Adrenal gland (tissue), 12 donors: ENCODE measurements around the gene PRKN. TPM values are rescaled to one million over a fixed set of nuclear protein-coding genes. Genes with fewer than 3 reads are reported as not detected.
A peak's percentile ranks its signal among the peaks of the same experiment; 100 is the strongest.

Source experiments
- DNase-seq, 7 donors: peaks; one replicate each; pipeline ENCODE4 v3.0.0-alpha.2; 2019 to 2020
- H3K27ac ChIP-seq, 5 donors: fragments of 200-600 bp; sonication (generic) in 4 of 5; 1 replicate in 3 of 5; 2 replicates in 2 of 5; pipeline versions ENCODE4 v1.5.1 to v1.8.0; 2016 to 2020; ENCODE audit warnings: mild to moderate bottlenecking in 1 of 5
- H3K27me3 ChIP-seq: fragments of 200-600 bp; 2 replicates; pipeline ENCODE4 v1.8.0; 2021
- H3K36me3 ChIP-seq, 2 donors: fragments of 200-600 bp; replicated peaks in 1 of 2; 1 replicate in 1 of 2; 2 replicates in 1 of 2; pipeline versions ENCODE4 v1.5.1 to v1.8.0; 2018 to 2022
- H3K4me1 ChIP-seq, 2 donors: fragments of 200-600 bp; replicated peaks in 1 of 2; 1 replicate in 1 of 2; 2 replicates in 1 of 2; pipeline versions ENCODE4 v1.5.1 to v1.8.0; 2018 to 2021
- H3K4me3 ChIP-seq, 4 donors: fragments of 200-600 bp; sonication (generic) in 3 of 4; one replicate each; pipeline ENCODE4 v1.5.1; 2016 to 2018
- H3K9me3 ChIP-seq, 3 donors: fragments of 200-600 bp; sonication (generic) in 1 of 3; replicated peaks in 1 of 3; 1 replicate in 2 of 3; 2 replicates in 1 of 3; pipeline versions ENCODE4 v1.5.1 to v1.8.0; 2016 to 2021
- CTCF ChIP-seq, 6 experiments: fragments of 450-650 bp in 4 of 6; fragments of 200-600 bp in 2 of 6; sonication (generic) in 1 of 6; IDR thresholded peaks; 1 replicate in 5 of 6; 2 replicates in 1 of 6; pipeline versions ENCODE4 v1.5.1 to v1.8.0; 2016 to 2021; ENCODE audit warnings: antibody characterized with exemption in 6 of 6, mild to moderate bottlenecking in 2 of 6, moderate library complexity in 1 of 6
- POLR2A ChIP-seq, 2 donors: fragments of 450-650 bp; IDR thresholded peaks; one replicate each; pipeline ENCODE4 v1.6.1; 2017; ENCODE audit warnings: antibody characterized with exemption in 2 of 2, mild to moderate bottlenecking in 2 of 2, moderate library complexity in 1 of 2
- WGBS, 4 donors: extraction: QIAGEN DNeasy Blood & Tissue Kit in 2 of 4; methylation state at CpG; one replicate each; pipeline versions ENCODE4 v1.1.5 to v1.1.7; 2013 to 2017; 5-methylcytosine and 5-hydroxymethylcytosine counted together
- intact Hi-C, 2 donors: fragments of 100-400 bp; cut with DNase I; formaldehyde crosslinking; loops; one replicate each; pipeline versions ENCODE4 v1.14.1 to v1.15.0; 2022 to 2023
- polyA plus RNA-seq, 3 donors: library from polyadenylated mRNA; stranded (reverse); fragments of 200-250 nt in 2 of 3; fragments of 350-450 nt in 1 of 3; fragmentation: Illumina TruSeq in 1 of 3; extraction: RNeasy Lipid Tissue Mini Kit (QIAGEN cat#74804) in 1 of 3; gene quantifications; one replicate each; pipeline ENCODE4 v1.2.3, GENCODE V29; 2013 to 2014
- total RNA-seq, 9 donors: library from RNA; depleted of rRNA in 4 of 9; stranded (reverse); fragments of >200 nt in 4 of 9; fragments of 120-200 nt in 1 of 9; fragmentation: NEBNext Ultra II Directional in 1 of 9; extraction: Animal tissue kit (Norgen Biotek cat#: 25700) in 1 of 9; gene quantifications; one replicate each; pipeline versions ENCODE4 v1.1.0 to v1.2.4, GENCODE V29; 2013 to 2023
- donor health status: healthy with polysubstance abuse.
- donor health status: Bipolar disorder and iron deficiency.
- donor health status: DM: yes; HTN: yes; CAD: no.
- donor health status: DM: no; HTN: no; CAD: no.
- donor health status: DM: no; HTN: no; CAD: no.
- donor health status: DM: yes; HTN: yes; CAD: no.

PRKN gene
- total and polyA plus RNA-seq, 12 donors = 1.9 to 159 (median 13.3) TPM

- 69 to 76% (median 71%) methylated on average over 15 of the region's 15 CpGs for WGBS, 4 donors
- peak in 1 of 7 donors; percentile 25 for DNase-seq
- intact Hi-C loops = no loop called here
Measured at GRCh38 chr6:161836643-161837448, 890.7 kb downstream of the PRKN start.

GRCh38 chr6:161835500-161836215 lies 891.9 kb downstream of the PRKN start:
- Histone ChIP-seq H3K27me3 (no peaks in the 10 kb centered on the region), H3K36me3 (no peaks in the 10 kb centered on the region), H3K27ac (no peak overlapping the region), H3K4me3 (no peak overlapping the region), H3K4me1 (peaks cover 3 to 13% of the 10 kb centered on the region in 2 donors), H3K9me3 (no peaks in the 10 kb centered on the region)
- WGBS, 4 donors = 67 to 75% (median 69%) methylated on average over 19 of the region's 19 CpGs
- TF ChIP-seq POLR2A (IDR thresholded peaks at IDR 0.05) (no peak), CTCF (IDR thresholded peaks at IDR 0.05) (no peak)
- DNase-seq = no peak
- intact Hi-C loops = no loop called here

More at GRCh38 chr6:161836643-161837448, 890.7 kb downstream of the PRKN start:
- no peak overlapping the region for H3K27ac ChIP-seq
- TF ChIP-seq CTCF (IDR thresholded peaks at IDR 0.05) (peak; percentile 54 to 68 (median 62)), POLR2A (IDR thresholded peaks at IDR 0.05) (no peak)
- H3K27me3 ChIP-seq = no peaks in the 10 kb centered on the region
- peaks cover 3 to 13% of the 10 kb centered on the region in 2 donors for H3K4me1 ChIP-seq
- H3K9me3 ChIP-seq = no peaks in the 10 kb centered on the region
- no peaks in the 10 kb centered on the region for H3K36me3 ChIP-seq
- no peak overlapping the region for H3K4me3 ChIP-seq

GRCh38 chr6:161834426-161834825 lies 893.1 kb downstream of the PRKN start:
- Histone ChIP-seq H3K9me3 (no peaks in the 10 kb centered on the region), H3K27ac (no peak overlapping the region), H3K4me1 (peaks cover 3 to 13% of the 10 kb centered on the region in 2 donors), H3K4me3 (no peak overlapping the region), H3K27me3 (no peaks in the 10 kb centered on the region), H3K36me3 (no peaks in the 10 kb centered on the region)
- intact Hi-C loops = no loop called here
- WGBS, 4 donors = 86 to 95% (median 93%) methylated on average over 5 to 6 of the region's 6 CpGs
- no peak for DNase-seq
- no peak for TF ChIP-seq CTCF (IDR thresholded peaks at IDR 0.05)

GRCh38 chr6:161833099-161833860 lies 894.3 kb downstream of the PRKN start:
- Histone ChIP-seq H3K27me3 (no peaks in the 10 kb centered on the region), H3K4me1 (peaks cover 0 to 10% of the 10 kb centered on the region in 2 donors), H3K27ac (no peak overlapping the region), H3K36me3 (no peaks in the 10 kb centered on the region), H3K4me3 (no peak overlapping the region), H3K9me3 (no peaks in the 10 kb centered on the region)
- TF ChIP-seq POLR2A (IDR thresholded peaks at IDR 0.05) = no peak
- intact Hi-C loops = no loop called here
- 86 to 92% (median 89%) methylated on average over 18 of the region's 18 CpGs for WGBS, 4 donors
- DNase-seq = no peak
